ENCODE data around the gene MEX3A. TPM values are rescaled to one million over a fixed set of nuclear protein-coding genes. Genes with fewer than 3 reads are reported as not detected.

The MEX3A gene
- total RNA-seq, 1 donor from 2014 or later: 61.9 TPM

DNA sequence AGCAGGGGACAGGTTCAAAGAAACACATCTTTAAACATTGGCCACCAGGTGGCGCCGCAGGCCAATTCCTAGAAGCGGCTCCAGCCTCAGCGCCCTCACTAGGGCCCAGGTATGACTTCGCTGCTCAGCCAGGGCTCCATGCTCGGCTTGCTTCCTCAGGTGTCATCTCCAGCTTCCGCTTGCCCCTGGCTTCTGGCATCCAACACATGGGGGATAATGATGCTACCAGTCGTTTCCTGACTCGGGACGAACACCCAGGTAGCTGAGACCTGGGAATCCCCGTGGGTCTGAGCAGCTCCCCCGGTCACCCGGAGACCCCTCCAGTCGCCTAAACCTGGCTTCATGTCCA is 8.5 kb upstream of the MEX3A start:
- peak overlapping the region; percentile 81 for H3K27ac Mint-ChIP-seq
- H3K27me3 Mint-ChIP-seq: no peaks in the 10 kb centered on the region
- H3K4me1 Mint-ChIP-seq (ENCODE audit: unreplicated experiment): peaks cover 23% of the 10 kb centered on the region
- TF ChIP-seq, protein P1, sequence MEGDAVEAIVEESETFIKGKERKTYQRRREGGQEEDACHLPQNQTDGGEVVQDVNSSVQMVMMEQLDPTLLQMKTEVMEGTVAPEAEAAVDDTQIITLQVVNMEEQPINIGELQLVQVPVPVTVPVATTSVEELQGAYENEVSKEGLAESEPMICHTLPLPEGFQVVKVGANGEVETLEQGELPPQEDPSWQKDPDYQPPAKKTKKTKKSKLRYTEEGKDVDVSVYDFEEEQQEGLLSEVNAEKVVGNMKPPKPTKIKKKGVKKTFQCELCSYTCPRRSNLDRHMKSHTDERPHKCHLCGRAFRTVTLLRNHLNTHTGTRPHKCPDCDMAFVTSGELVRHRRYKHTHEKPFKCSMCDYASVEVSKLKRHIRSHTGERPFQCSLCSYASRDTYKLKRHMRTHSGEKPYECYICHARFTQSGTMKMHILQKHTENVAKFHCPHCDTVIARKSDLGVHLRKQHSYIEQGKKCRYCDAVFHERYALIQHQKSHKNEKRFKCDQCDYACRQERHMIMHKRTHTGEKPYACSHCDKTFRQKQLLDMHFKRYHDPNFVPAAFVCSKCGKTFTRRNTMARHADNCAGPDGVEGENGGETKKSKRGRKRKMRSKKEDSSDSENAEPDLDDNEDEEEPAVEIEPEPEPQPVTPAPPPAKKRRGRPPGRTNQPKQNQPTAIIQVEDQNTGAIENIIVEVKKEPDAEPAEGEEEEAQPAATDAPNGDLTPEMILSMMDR (conservative IDR thresholded peaks at IDR 0.05): peak; percentile 93
- peaks cover 14% of the 10 kb centered on the region for H3K36me3 Mint-ChIP-seq
- H3K4me3 Mint-ChIP-seq: peak overlapping the region; percentile 67
- H3K9me3 Mint-ChIP-seq: no peaks in the 10 kb centered on the region
- peak; percentile 88 for DNase-seq (ENCODE audit: extremely low spot score, unreplicated experiment)

DNA sequence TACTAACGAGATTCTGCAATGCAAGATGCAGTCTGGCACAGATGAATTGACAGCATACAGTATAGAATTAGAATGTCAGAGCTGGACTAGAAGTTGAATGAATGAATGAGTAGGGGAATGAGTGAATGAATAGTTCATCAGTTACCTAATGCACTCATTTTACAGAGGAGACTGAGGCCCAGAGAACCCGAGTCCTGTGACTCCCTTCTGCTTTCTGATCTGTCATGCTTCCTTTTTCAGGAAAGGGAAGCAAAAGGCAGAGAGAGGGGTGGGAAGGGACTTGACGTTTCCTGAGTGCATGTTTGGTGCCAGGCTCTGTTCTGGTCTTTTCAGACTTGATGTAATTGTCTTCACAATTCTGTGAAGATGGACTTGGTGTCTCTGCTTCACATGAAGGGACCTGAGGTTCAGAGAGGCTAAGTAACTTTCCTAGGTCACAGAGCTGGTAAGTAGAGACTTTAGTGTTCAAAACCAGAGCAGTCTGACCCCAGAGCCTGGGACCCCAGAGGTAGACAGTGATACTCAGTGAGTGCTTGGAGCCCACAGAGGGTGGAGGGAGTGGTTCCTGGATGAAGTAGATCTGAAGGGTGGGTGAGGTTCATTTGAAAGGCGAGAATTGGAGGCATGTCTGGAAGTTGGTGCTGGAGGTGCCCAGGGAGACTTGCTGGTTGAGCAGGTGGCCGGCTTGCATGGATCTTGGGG is 8.0 kb upstream of the MEX3A start:
- Mint-ChIP-seq H3K27ac (peak overlapping the region; percentile 81), H3K9me3 (no peaks in the 10 kb centered on the region), H3K27me3 (no peaks in the 10 kb centered on the region), H3K36me3 (peaks cover 13% of the 10 kb centered on the region), H3K4me3 (peak overlapping the region; percentile 67), H3K4me1 (ENCODE audit: unreplicated experiment) (peaks cover 23% of the 10 kb centered on the region)
- DNase-seq (ENCODE audit: extremely low spot score, unreplicated experiment): no peak
- TF ChIP-seq, protein P1 (conservative IDR thresholded peaks at IDR 0.05): no peak

DNA sequence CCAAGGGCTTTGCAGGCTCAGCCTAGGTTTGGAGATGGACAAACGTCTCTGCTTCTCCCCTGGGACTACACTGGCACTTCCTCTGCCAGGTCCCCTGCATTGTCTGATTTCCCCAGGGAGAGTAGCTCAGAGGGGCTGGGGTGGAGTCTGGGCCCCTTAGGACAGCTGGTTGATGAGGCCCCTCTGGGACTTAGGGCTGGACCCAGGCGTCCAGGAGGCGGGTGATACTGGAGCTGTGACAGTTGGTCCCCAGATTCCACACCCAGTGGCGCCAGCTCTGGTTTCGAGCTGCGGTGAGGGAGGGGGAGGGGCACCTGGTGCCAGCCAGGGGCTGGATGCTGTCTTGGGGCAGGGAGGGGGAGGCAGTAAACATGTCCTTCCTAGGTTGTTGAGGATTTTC is 7.4 kb upstream of the MEX3A start:
- Mint-ChIP-seq H3K36me3 (peaks cover 14% of the 10 kb centered on the region), H3K27ac (no peak overlapping the region), H3K4me1 (ENCODE audit: unreplicated experiment) (peaks cover 28% of the 10 kb centered on the region), H3K27me3 (no peaks in the 10 kb centered on the region), H3K4me3 (no peak overlapping the region), H3K9me3 (no peaks in the 10 kb centered on the region)
- TF ChIP-seq, protein P1 (conservative IDR thresholded peaks at IDR 0.05): no peak
- no peak for DNase-seq (ENCODE audit: extremely low spot score, unreplicated experiment)

DNA sequence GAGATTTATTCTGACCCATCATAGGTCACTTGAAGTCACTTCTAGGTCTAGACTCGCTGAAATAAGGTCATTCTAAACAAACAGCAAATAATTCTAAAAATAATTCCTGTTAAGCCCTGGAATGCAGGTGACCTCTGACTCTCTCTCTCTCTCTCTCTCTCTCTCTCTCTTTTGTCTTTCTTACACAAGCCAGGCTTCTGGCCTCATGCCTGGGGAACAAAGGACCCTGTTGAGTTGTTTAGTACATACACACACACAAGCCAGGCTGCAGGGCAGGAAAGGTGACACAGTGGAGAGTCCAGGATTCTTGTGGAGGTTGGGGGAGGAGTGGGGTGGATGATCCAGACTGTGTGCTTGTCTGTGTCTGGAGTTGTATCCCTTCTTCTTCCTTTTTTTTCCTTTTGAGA is 4.0 kb upstream of the MEX3A start:
- Mint-ChIP-seq H3K9me3 (no peaks in the 10 kb centered on the region), H3K36me3 (peaks cover 8% of the 10 kb centered on the region), H3K4me1 (ENCODE audit: unreplicated experiment) (peaks cover 44% of the 10 kb centered on the region), H3K4me3 (peak overlapping the region; percentile 72), H3K27me3 (no peaks in the 10 kb centered on the region), H3K27ac (peak overlapping the region; percentile 79)
- TF ChIP-seq, protein P1 (conservative IDR thresholded peaks at IDR 0.05): no peak
- DNase-seq (ENCODE audit: extremely low spot score, unreplicated experiment): no peak

DNA sequence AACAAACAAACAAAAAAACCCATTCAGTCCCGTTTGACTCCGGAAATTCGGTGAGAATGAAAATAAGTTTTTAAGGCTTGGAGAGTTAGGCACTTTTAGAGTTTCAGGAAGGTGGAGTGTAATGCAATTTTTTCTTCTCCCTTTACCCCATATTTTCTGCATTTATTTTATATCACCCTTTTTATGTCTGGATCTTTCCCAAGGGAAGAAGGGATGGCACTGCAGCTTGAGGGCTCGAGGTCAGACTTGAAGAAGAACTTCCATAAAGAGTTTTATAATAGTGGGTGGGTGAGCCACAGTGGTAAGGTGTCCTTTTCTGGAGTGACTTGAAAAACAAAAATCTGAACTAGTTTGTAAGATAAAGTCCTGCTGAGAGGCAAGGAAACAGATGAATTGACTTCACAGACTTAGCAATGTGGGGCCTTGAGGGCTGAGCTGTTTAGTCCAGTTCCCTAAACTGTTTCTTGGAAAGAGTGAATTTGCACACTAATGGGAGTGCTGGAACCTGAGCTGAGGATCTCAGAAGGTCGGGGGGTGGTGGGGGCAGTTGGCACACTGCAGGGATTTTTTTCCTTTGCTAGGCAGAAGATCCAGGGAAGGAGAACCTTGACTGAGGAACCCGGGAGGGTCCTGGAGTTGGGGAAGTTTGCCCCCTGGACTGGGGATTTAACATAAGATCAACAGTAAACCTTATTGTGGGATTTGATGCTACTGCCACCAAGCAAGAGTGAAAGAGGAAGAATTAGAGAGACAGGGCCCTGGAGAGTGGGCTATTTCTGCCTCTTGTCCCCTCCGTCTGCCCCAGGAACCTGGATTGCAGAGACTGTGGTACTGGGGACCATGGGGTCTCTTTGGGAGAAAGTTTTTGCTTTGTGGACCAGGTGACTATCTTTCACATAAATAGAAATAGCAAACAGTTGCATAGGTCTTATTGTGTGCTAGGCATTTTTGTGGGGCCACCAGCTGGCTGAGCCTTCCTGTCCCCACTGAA is 1.8 kb upstream of the MEX3A start:
- no peak for DNase-seq (ENCODE audit: extremely low spot score, unreplicated experiment)
- Mint-ChIP-seq H3K36me3 (peaks cover 6% of the 10 kb centered on the region), H3K9me3 (no peaks in the 10 kb centered on the region), H3K4me1 (ENCODE audit: unreplicated experiment) (peaks cover 44% of the 10 kb centered on the region), H3K27ac (peak overlapping the region; percentile 93), H3K27me3 (no peaks in the 10 kb centered on the region), H3K4me3 (peak overlapping the region; percentile 99)
- TF ChIP-seq, protein P1 (conservative IDR thresholded peaks at IDR 0.05): no peak

Data from type B pancreatic cell (in vitro differentiated cells).